IPS-20b (cell line): ENCODE data around the gene EHMT1.
"Not testable (repeated sequence)": the region's sequence is repeated elsewhere in the genome, so short reads cannot be mapped to it uniquely, and the experiment has no call there.

Source experiments
- H3K27ac ChIP-seq: one replicate; pipeline ENCODE4 v1.5.1; 2013; ENCODE audit warnings: low read length
- H3K27me3 ChIP-seq: 2 replicates; pipeline ENCODE4 v1.6.1; 2013; ENCODE audit warnings: mild to moderate bottlenecking, low read length, inconsistent platforms; ENCODE audit not compliant: insufficient read depth
- H3K36me3 ChIP-seq: 2 replicates; pipeline ENCODE4 v1.6.1; 2013; ENCODE audit warnings: low read depth, mild to moderate bottlenecking, inconsistent platforms, low read length, moderate library complexity; ENCODE audit not compliant: insufficient read depth
- H3K4me1 ChIP-seq: 2 replicates; pipeline ENCODE4 v1.6.1; 2013; ENCODE audit warnings: mild to moderate bottlenecking, control low read depth, inconsistent platforms, low read length, moderate library complexity; ENCODE audit not compliant: insufficient read depth
- H3K4me3 ChIP-seq: 2 replicates; pipeline ENCODE4 v1.5.1; 2013; ENCODE audit warnings: mild to moderate bottlenecking, low read length, inconsistent platforms
- H3K9ac ChIP-seq: 2 replicates; pipeline ENCODE4 v1.6.1; 2013; ENCODE audit warnings: low read depth, mild to moderate bottlenecking, inconsistent platforms, low read length, moderate library complexity
- H3K9me3 ChIP-seq: 2 replicates; pipeline ENCODE4 v1.6.1; 2013; ENCODE audit warnings: mild to moderate bottlenecking, low read depth, low read length, inconsistent platforms; ENCODE audit not compliant: insufficient read depth

Gene EHMT1

DNA sequence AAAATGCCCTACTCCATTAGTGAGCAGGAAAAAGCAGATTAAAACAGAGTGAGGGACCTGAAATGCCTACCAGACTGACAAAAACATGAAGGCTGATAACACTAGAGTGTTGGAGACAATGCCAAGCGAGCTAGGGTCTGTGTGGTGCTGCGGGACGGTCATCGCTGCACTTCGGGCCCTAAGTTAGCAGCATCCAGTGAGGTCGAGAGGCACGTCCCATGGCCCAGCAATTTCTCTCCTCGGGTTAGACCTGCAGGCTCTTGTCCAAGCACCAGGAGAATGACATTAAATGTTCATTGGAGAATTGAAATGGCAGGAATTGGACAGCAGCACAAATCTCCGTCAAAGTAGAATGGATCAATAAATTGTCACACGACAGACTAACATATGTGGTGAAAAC, 253.5 kb downstream of the EHMT1 start:
- Histone ChIP-seq H3K4me3 (no peak overlapping the region), H3K9ac (no peak overlapping the region), H3K4me1 (no peaks in the 10 kb centered on the region), H3K36me3 (no peaks in the 10 kb centered on the region), H3K27me3 (peaks cover 41% of the 10 kb centered on the region), H3K27ac (no peak overlapping the region), H3K9me3 (no peaks in the 10 kb centered on the region)

DNA sequence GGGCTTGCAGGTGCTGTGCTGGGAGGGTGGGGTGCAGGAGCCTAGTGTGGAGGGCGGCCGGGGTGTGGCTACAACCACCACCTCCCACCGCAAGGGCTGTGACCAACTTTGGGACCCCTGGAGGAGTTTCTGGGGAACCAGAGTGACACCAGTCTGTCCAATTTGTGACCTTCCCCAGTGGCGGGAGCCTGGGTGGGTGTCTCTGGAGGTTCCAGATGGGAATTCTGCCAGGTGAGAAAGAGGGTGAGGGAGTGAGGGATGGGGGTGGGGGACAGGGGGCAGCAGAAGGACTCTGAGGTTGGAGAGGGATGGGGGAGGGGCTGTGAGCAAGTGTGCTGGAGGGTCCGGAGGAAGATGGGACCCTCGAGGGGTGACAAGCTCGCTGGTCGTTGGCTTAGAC, 254.6 kb downstream of the EHMT1 start:
- Histone ChIP-seq H3K4me1 (no peaks in the 10 kb centered on the region), H3K9me3 (no peaks in the 10 kb centered on the region), H3K9ac (no peak overlapping the region), H3K4me3 (no peak overlapping the region), H3K36me3 (no peaks in the 10 kb centered on the region), H3K27me3 (peaks cover 44% of the 10 kb centered on the region), H3K27ac (no peak overlapping the region)

DNA sequence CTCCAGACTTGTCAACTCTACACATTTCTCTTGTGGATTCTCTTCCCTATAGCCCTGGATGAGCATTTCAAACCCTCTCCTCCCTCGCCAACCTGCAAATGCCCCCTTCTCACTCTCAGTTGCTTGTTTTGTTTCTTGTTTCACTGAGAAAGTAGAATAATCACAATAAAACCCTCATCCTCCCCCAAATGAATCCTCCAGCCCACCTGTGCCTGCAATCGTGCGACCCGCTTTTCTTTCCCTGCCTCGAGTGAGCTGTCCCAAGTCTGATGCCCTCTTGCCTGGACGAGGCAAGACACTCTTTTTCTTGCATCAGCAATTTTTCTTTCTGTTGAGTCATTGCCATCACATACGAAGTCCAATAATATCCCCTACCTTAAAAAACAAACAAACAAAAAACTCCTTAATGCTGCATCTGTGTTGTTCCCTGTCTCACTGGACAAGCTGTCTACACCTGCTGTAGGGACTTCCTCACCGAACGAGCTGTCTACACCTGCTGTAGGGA, 255.1 kb downstream of the EHMT1 start:
- Histone ChIP-seq H3K4me3 (no peak overlapping the region), H3K9ac (no peak overlapping the region), H3K27ac (no peak overlapping the region), H3K27me3 (peaks cover 45% of the 10 kb centered on the region), H3K36me3 (no peaks in the 10 kb centered on the region), H3K4me1 (no peaks in the 10 kb centered on the region), H3K9me3 (no peaks in the 10 kb centered on the region)

DNA sequence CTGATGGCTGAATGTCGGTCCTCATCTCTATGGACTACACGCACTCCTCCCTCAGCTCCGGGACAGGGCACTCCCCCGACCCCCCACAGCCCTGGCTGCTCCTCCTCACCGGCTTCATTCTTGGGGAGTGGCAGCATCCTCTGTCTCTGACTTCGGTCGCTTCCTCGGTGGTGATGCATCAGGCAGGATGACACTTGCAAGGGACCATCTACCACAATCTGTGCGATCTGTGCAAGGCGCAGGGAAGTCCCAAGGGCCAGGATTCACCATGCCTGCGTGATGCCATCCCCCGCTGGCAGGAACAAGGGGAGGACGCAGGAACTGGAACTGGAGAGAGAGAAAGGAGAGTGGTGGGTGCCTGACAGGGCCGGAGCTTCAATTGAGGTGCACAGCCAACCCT, 256.5 kb downstream of the EHMT1 start:
- Histone ChIP-seq H3K9me3 (no peaks in the 10 kb centered on the region), H3K27me3 (peaks cover 49% of the 10 kb centered on the region), H3K36me3 (no peaks in the 10 kb centered on the region), H3K27ac (no peak overlapping the region), H3K4me1 (no peaks in the 10 kb centered on the region), H3K9ac (no peak overlapping the region), H3K4me3 (no peak overlapping the region)

DNA sequence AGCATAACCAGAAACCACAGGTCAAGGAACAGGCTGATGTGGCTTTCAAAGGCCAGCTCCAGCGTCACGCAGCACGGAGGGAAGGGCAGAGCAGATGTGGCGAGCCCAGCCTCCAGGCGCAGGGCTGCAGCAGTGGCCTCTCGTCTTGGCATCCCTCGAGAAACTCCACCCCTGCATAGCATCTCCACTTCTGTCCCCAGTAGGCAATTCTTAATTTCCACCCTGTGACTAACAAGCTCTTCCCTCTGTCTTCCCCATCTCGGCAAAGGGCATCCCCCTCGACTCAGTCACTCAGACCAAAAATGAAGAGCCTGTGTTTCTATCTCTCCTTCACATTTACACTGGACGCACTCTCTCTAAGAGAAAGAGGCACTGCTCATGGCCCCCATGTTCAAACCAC, 257.0 kb downstream of the EHMT1 start:
- peaks cover 49% of the 10 kb centered on the region for H3K27me3 ChIP-seq
- no peak overlapping the region for H3K27ac ChIP-seq
- no peaks in the 10 kb centered on the region for H3K9me3 ChIP-seq

DNA sequence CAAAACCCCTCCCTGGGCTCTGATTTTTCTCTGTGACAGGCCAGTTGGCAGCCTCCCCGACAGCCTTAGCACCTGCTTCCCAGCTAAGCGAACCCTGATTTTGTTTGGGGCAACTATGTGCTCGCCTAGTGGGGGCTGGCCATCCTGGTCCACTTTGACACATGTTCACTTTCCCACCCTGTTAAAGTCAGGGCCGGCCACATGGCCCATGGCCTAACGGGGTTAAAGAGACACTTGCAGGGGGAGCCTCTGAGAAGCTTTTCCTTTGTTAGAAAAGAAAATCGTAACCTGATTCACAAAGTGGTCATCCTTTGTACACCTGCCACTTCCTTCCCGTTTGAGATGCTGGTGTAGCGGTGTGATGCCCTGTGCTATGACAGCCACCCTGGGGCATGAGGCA, 257.5 kb downstream of the EHMT1 start:
- Histone ChIP-seq H3K36me3 (no peaks in the 10 kb centered on the region), H3K4me1 (no peaks in the 10 kb centered on the region), H3K9me3 (no peaks in the 10 kb centered on the region), H3K27ac (no peak overlapping the region), H3K27me3 (peaks cover 49% of the 10 kb centered on the region), H3K4me3 (no peak overlapping the region), H3K9ac (no peak overlapping the region)

More for the DNA sequence above, 257.0 kb downstream of the EHMT1 start:
- Histone ChIP-seq H3K4me3 (no peak overlapping the region), H3K9ac (no peak overlapping the region), H3K36me3 (no peaks in the 10 kb centered on the region), H3K4me1 (no peaks in the 10 kb centered on the region)

DNA sequence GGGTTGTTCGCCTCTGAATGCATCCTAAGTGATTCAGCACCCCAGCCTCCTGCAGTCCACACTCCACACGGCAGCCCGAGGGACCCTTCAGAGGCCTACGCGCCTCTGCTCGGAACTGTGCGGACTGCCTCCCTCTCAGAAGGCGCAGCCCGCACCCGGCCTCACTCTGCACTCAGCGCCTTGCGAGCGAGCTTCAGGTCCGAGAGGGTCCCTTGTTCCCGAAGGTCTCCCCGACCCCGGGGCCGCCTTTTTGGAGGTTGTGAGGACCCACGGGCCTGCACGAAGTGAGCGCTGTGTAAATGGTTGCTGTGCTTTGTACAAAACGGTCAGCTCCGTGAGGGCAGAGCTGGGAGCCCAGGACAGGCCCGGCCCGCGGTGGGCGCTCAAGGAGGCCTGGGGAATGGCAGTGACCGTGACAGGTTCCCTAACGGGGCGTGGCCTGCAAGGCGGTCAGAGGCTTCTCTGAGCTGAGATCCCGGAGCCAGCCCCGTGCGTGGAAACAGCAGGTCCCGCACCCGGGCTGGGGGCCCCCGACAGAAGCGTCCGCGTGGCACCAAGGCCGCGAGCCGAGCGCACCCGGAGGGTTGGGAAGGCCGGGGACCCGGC, 258.1 kb downstream of the EHMT1 start:
- H3K9me3 ChIP-seq = no peaks in the 10 kb centered on the region
- no peak overlapping the region for H3K9ac ChIP-seq
- H3K4me3 ChIP-seq = peak overlapping the region; percentile 22; the same call in 1 of the 2 replicates
- H3K27me3 ChIP-seq = peaks cover 47% of the 10 kb centered on the region
- no peaks in the 10 kb centered on the region for H3K4me1 ChIP-seq
- H3K27ac ChIP-seq = no peak overlapping the region
- H3K36me3 ChIP-seq = no peaks in the 10 kb centered on the region

DNA sequence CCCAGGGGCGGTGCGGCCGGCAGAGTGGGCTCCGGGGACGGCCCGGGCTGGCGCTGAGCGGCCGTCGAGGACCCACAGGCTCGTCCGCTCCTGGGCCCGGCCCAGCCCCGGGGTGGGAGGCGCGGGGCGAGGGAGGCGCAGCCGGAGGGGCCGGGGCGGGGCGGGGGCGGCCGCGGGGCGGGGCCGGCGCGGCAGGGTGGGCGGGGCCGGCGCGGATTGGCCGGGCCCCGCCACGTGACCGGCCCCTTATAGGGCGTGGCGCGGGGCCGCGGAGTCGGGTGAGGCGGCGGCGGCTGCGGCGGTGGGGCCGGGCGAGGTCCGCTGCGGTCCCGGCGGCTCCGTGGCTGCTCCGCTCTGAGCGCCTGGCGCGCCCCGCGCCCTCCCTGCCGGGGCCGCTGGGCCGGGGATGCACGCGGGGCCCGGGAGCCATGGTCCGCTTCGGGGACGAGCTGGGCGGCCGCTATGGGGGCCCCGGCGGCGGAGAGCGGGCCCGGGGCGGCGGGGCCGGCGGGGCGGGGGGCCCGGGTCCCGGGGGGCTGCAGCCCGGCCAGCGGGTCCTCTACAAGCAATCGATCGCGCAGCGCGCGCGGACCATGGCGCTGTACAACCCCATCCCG, 258.8 kb downstream of the EHMT1 start, which contains the start of gene CACNA1B:
TSS of gene CACNA1B (plus strand) at position 277 of the 617 bp plus-strand sequence. CDS start at position 429, 152 bp downstream.
- not testable (repeated sequence) for H3K9me3 ChIP-seq, H3K36me3 ChIP-seq, H3K27ac ChIP-seq, H3K9ac ChIP-seq, H3K4me1 ChIP-seq
- Histone ChIP-seq H3K4me3 (peak within 1 kb of the TSS; percentile 58; the same call in 1 of the 2 replicates), H3K27me3 (peaks cover 41% of the 10 kb centered on the region)

DNA sequence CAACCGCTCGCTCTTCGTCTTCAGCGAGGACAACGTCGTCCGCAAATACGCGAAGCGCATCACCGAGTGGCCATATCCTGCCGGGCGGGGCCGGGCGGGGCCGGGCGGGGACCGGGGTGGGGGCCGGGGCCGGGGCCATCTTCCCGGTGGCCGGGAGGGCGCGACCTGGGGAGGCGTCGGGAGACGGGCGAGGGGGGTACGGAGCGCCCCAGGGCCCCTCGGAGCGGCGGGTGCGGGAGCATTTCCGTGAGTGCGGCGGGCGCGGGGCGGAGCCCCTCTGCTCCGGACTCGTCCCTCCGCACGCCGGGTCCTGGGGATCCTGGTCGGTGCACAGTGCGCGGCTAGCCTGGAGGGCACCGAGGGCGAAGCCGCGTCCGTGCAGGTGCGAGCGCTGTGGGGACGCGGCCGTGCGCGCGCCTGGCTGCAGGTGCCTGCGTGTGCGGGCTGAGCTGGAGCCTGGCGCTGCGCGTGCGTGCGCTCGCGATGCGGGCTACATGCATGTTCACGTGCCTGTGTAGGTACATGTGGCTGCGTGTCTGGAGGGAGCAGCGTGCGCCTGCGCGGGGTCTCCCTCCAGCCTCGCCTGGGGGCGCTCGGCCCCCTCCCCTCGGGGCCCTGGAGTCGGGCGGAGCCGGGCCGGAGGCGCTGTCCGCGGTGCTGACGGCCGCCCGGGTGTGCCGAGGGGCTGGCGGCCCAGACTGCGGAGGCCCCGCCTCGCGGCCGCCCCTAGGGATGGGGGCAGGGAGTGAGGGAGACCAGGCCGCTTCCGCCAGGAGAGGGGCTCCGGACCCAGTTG, 259.5 kb downstream of the EHMT1 start:
- Histone ChIP-seq H3K4me1 (no peaks in the 10 kb centered on the region), H3K4me3 (peak overlapping the region; percentile 58), H3K9me3 (no peaks in the 10 kb centered on the region), H3K9ac (no peak overlapping the region), H3K27ac (no peak overlapping the region), H3K36me3 (no peaks in the 10 kb centered on the region), H3K27me3 (peaks cover 41% of the 10 kb centered on the region)

DNA sequence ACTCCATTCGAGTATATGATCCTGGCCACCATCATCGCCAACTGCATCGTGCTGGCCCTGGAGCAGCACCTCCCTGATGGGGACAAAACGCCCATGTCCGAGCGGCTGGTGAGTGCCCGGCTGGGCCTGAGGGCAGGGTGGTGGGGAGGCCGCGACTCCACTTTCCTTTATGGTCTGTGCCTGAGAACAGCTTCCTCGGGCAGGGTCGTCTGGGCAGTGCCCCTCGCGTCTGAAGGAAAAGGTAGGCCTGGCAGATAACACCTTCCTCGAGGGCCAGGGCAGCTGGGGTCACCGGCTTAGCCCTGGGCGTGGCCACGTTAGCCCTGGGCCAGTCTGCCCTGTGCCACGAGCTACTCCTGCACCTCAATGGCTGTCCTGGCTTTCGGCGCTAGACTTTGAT, 260.2 kb downstream of the EHMT1 start:
- Histone ChIP-seq H3K4me3 (peak overlapping the region; percentile 54), H3K4me1 (no peaks in the 10 kb centered on the region), H3K27ac (no peak overlapping the region), H3K36me3 (no peaks in the 10 kb centered on the region), H3K9me3 (no peaks in the 10 kb centered on the region), H3K27me3 (peaks cover 36% of the 10 kb centered on the region), H3K9ac (no peak overlapping the region)

DNA sequence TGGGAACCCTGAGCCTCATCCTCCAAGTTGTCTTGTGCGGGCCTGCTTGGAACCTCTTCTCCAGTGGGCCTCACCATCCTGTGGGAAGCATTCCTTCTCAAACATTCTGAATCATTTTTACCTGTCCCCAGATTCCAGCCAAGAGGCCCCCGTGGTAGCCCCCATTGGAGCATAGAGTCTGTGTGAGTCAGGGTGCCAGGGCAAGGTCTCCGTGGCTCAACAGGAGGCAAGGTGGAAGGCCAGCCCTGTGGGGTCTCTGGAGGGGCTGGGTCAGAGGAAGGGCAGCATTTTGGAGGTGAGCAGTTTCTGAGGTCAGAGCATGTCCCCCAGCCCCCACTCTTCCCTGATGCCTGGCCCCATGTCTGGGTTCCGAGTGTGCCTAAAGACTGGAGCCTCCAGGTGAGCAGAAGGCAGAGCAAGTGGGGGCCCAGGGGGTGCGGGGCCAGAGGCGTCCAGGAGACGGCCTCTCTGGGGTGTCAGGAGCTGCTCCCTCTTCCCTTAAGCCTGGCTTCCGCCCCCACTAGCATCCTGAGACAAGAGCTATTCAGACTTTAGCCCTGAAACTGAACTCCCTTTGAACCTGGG, 260.9 kb downstream of the EHMT1 start:
- no peaks in the 10 kb centered on the region for H3K9me3 ChIP-seq
- H3K36me3 ChIP-seq = no peaks in the 10 kb centered on the region

More for the DNA sequence above, 260.9 kb downstream of the EHMT1 start:
- Histone ChIP-seq H3K4me3 (no peak overlapping the region), H3K9ac (no peak overlapping the region), H3K27ac (no peak overlapping the region), H3K4me1 (no peaks in the 10 kb centered on the region), H3K27me3 (peaks cover 33% of the 10 kb centered on the region)
